Measurements from ENCODE around the gene TLDC2. TPM values are rescaled to one million over a fixed set of nuclear protein-coding genes. Genes with fewer than 3 reads are reported as not detected.
"Not testable (repeated sequence)": the region's sequence is repeated elsewhere in the genome, so short reads cannot be mapped to it uniquely, and the experiment has no call there.

Gene TLDC2
- total and polyA plus RNA-seq, 8 donors, result 0.13 to 15.1 (median 1.0) TPM; not detected in 2

DNA sequence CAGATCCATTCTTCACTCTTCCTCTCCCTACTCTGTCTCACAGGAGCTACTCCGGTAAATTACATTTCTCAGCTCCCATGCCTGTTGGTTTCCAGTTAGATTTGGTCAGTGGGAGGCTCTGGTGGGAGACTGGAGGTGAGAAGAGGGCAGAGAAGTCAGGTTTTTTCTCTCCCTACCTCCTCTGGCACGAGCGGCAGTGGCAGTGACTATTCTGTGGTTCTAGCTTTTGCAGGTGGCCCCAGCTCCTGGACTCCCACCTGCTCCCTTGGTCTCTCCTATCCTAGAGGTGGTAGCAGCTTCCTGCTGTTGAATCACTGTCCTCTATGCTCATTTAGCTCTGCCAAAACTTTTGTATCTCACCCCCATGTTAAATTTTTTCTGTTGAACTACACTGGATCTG is 17.9 kb downstream of the TLDC2 start:
- H3K27ac ChIP-seq, result no peak overlapping the region
- no peak for DNase-seq
- H3K4me1 ChIP-seq, result no peaks in the 10 kb centered on the region
- no peaks in the 10 kb centered on the region for H3K27me3 ChIP-seq
- H3K36me3 ChIP-seq, result peaks cover 62 to 100% (median 100%) of the 10 kb centered on the region in 4 donors
- 83 to 97% (median 90%) methylated on average over 3 of the region's 3 CpGs for WGBS, 5 donors
- TF ChIP-seq CTCF (IDR thresholded peaks at IDR 0.05) (no peak), EP300 (IDR thresholded peaks at IDR 0.05) (no peak), POLR2A (IDR thresholded peaks at IDR 0.05) (no peak), POLR2AphosphoS5 (IDR thresholded peaks at IDR 0.05) (no peak)
- no peak overlapping the region for H3K4me3 ChIP-seq
- H3K9me3 ChIP-seq, result no peaks in the 10 kb centered on the region
- intact Hi-C loops (cut with DNase I; ENCODE audit: low total_unique reads), result no loop called here

DNA sequence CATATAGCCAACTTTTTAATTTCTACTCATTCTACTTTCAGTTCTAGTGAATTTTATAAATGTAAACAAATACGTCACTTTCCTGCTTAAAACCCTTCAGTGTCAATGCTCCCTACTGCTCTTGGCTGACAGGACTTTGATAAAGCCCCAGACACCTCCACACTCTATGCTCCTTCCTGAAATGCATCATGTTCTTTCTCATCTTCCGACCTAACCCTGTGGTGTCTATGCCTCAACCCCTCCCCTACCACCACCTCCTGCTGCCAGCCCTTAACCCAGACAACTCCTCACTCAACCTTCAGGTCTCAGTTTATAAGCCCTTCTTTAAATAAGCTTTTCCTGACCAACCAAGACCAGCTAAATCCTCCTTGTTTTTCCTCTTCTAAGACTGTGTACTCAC is 19.1 kb downstream of the TLDC2 start:
- DNase-seq, result no peak
- H3K9me3 ChIP-seq, result no peaks in the 10 kb centered on the region
- TF ChIP-seq CTCF (IDR thresholded peaks at IDR 0.05), result no peak
- TF ChIP-seq EP300 (IDR thresholded peaks at IDR 0.05), result no peak
- TF ChIP-seq POLR2A (IDR thresholded peaks at IDR 0.05), result no peak
- TF ChIP-seq POLR2AphosphoS5 (IDR thresholded peaks at IDR 0.05), result no peak
- H3K36me3 ChIP-seq, result peaks cover 69 to 100% (median 100%) of the 10 kb centered on the region in 4 donors
- no peaks in the 10 kb centered on the region for H3K4me1 ChIP-seq
- H3K27ac ChIP-seq, result no peak overlapping the region
- H3K27me3 ChIP-seq, result no peaks in the 10 kb centered on the region
- WGBS, 5 donors, result 68 to 83% (median 79%) methylated on average over 2 of the region's 2 CpGs
- intact Hi-C loops (cut with DNase I; ENCODE audit: low total_unique reads), result no loop called here
- H3K4me3 ChIP-seq, result no peak overlapping the region

- Histone ChIP-seq H3K4me1 (no peaks in the 10 kb centered on the region), H3K9me3 (no peaks in the 10 kb centered on the region), H3K27ac (no peak overlapping the region), H3K4me3 (no peak overlapping the region), H3K27me3 (no peaks in the 10 kb centered on the region), H3K36me3 (peaks cover 42 to 100% (median 100%) of the 10 kb centered on the region in 4 donors)
- DNase-seq, result no peak
- TF ChIP-seq POLR2A (IDR thresholded peaks at IDR 0.05), result no peak
- TF ChIP-seq CTCF (IDR thresholded peaks at IDR 0.05), result no peak
- no peak for TF ChIP-seq POLR2AphosphoS5 (IDR thresholded peaks at IDR 0.05)
- no peak for TF ChIP-seq EP300 (IDR thresholded peaks at IDR 0.05)
- intact Hi-C loops (cut with DNase I; ENCODE audit: low total_unique reads), result no loop called here
- WGBS, 5 donors, result 82 to 89% (median 86%) methylated on average over 2 of the region's 2 CpGs
Observed at GRCh38 chr20:36904690-36905089, 28.8 kb downstream of the TLDC2 start.

DNA sequence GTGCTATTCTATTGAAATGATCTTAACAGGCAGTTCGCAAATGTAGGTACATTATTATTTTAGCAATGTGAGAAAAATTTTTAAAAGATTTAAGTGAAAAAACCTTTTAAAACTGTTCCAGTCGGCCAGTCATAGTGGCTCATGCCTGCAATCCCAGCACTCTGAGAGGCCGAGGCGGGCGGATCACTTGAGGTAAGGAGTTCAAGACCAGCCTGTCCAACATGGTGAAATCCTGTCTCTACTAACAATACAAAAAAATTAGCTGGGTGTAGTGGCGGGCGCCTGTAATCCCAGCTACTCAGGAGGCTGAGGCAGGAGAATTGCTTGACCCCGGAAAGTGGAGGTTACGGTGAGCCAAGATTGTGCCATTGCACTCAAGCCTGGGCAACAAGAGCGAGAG is 29.6 kb downstream of the TLDC2 start:
- intact Hi-C loops (cut with DNase I; ENCODE audit: low total_unique reads); DNase-seq; H3K4me3 ChIP-seq; H3K4me1 ChIP-seq; H3K9me3 ChIP-seq; H3K27me3 ChIP-seq; H3K27ac ChIP-seq: not testable (repeated sequence)
- peaks cover 37 to 100% (median 100%) of the 10 kb centered on the region in 4 donors for H3K36me3 ChIP-seq
- WGBS, 5 donors, result 93 to 99% (median 96%) methylated on average over 10 of the region's 10 CpGs

DNA sequence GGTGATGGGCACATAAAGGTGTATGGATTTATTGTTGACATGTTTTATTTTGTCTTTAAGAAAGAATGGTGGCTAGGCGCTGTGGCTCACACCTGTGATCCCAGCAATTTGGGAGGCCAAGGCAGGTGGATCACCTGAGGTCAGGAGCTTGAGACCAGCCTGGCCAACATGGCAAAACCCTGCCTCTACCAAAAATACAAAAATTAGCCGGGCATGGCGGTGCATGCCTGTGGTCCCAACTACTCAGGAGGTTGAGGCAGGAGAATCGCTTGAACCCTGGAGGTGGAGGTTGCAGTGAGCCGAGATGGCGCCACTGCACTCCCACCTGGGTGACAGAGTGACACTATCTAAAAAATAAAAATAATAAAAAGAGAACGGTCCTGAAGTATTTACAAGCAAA is 30.1 kb downstream of the TLDC2 start:
- H3K27ac ChIP-seq; H3K27me3 ChIP-seq; H3K4me3 ChIP-seq; H3K9me3 ChIP-seq; intact Hi-C loops (cut with DNase I; ENCODE audit: low total_unique reads); H3K4me1 ChIP-seq; DNase-seq: not testable (repeated sequence)
- peaks cover 32 to 100% (median 100%) of the 10 kb centered on the region in 4 donors for H3K36me3 ChIP-seq
- 93 to 98% (median 97%) methylated on average over 7 of the region's 7 CpGs for WGBS, 5 donors

All from stomach (tissue), 9 donors.